Kasumi-1 (cell line): ENCODE measurements around the gene TRIM46.

Source experiments
- DNase-seq, 2 experiments: peaks; one replicate each; lab custom pipeline; 2025; lab: John Stamatoyannopoulos, UW

Gene TRIM46

GRCh38 chr1:155173478-155174323 lies at the start of gene TRIM46:
TRIM46 (plus strand) TSS chr1:155173849; CDS start chr1:155173967, 118 bp downstream.
- DNase-seq, result peak; percentile 48 to 54

DNA sequence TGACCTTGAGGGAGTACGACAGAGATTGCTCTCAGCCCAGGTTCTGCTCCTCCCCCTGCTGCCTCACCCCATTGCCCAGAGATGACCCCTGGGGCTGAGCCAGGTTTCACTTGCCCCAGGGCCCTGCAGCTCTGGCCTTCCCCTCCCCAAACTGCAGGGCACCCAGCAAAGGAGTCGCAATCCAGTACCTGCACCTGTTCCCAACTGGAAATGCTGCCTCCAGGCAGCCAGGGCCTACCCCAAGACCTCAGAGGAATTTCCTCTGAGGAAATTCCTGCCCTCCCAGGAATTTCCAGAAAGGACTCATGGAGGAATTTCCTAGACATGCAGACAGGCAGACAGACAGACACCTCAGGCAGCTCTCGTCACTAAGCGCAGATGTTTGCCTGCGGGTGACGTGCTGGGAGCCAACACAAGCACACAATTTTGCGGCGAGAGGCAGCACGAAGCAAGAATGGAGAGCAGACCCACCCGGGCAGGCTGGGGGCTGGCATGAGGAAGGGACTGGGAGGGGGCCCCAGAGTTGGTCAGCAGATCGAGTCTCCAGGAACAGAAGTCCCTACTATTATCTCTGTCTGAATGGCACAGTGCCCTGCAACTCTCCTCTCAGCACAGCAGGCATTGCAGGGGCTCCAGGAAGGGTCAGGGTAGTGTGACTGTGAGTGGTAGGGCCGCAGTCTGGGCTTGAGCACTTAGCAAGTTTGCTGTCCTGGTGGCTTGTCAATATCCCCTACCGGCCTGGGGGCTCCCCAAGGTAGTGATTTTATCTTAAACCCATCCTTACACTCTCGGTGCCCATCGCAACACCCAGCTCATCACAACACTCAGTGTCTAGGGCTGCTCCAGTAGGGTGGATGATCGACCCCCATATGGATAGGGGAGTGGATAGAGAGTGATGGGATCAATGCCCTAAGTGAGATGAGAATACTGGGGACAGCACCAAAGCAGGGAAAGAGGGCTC lies 48.9 kb upstream of the TRIM46 start:
- DNase-seq, result no peak

DNA sequence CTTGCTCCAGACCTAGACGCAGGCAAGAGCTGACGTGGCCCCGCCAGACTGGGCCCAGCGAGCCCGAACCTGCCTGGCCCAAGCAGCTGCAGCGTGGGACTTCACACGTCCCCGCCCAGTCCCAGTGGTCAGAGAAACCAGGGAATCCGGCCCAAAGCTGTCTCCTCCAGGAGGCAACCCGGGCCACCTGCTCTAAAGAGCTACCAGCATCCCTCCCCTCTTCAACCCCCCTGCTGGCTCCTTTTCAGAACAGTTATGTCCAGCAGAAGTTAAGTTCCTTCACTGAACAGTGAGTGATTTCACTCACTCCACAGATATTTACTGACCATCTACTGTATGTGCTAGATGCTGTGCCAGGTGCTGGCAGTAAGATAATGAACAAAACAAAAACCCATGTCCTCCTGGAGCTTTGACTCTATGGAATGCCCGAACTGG lies 48.1 kb upstream of the TRIM46 start:
- DNase-seq, result no peak

DNA sequence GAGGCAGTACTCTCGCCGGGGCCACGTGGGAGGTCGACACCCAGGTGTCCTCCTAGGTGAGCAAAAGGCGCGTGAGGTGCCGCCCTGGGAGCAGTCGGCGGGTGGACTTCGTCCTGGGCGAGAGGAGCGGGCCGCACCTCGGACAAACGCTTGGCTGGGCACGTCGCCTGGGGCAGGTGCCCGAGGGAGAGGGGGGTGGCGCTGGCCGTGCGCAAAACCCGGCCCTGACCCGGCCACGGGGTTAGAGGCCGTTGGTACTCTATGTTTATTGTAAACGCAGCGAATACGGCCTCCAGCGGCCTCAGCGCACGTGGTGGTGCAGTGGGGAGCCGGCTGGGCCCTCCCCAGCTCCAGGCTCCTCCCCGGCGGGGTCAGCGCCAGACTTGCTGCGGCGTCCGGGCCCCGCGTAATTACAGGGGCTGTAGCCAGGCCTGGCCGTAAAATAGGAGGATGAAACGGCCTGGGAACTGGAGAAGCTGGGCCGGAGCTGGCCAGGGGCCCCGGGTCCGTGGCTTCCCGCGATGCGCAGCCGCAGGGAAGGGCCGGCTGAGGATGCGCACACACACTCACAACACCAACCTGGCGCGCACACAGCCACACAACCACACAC lies 47.6 kb upstream of the TRIM46 start:
- DNase-seq, result no peak

GRCh38 chr1:155126556-155127104 lies 47.0 kb upstream of the TRIM46 start:
- DNase-seq, result peak; percentile 21 to 23

GRCh38 chr1:155127105-155127966 lies 46.3 kb upstream of the TRIM46 start, which contains the start of gene EFNA1:
EFNA1 (plus strand) TSS chr1:155127876; CDS start chr1:155127978, 102 bp downstream.
- peak in 1 of 2 experiments; percentile 14 for DNase-seq

GRCh38 chr1:155127967-155128754 lies 45.5 kb upstream of the TRIM46 start:
- DNase-seq, result no peak

GRCh38 chr1:155128755-155129473 lies 44.7 kb upstream of the TRIM46 start:
- no peak for DNase-seq

- DNase-seq, result no peak
Observed at GRCh38 chr1:155130272-155131006, 43.2 kb upstream of the TRIM46 start.

- DNase-seq, result no peak
Observed at GRCh38 chr1:155131285-155131684, 42.4 kb upstream of the TRIM46 start.

- no peak for DNase-seq
Observed at GRCh38 chr1:155131856-155132255, 41.8 kb upstream of the TRIM46 start.

DNA sequence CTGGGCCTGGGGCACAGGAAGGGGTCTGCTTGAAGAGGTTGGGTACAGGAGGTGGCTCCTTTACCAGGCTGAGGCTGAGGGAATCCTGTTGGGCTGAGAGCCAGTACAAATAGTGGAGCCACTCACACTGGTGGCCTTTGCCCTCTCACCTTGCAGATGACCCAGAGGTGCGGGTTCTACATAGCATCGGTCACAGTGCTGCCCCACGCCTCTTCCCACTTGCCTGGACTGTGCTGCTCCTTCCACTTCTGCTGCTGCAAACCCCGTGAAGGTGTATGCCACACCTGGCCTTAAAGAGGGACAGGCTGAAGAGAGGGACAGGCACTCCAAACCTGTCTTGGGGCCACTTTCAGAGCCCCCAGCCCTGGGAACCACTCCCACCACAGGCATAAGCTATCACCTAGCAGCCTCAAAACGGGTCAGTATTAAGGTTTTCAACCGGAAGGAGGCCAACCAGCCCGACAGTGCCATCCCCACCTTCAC lies 39.8 kb upstream of the TRIM46 start:
- DNase-seq, result no peak

GRCh38 chr1:155134322-155134721 lies 39.3 kb upstream of the TRIM46 start:
- DNase-seq, result no peak

- DNase-seq, result peak; percentile 49 to 65
Observed at GRCh38 chr1:155134880-155135414, 38.7 kb upstream of the TRIM46 start.

GRCh38 chr1:155135415-155136028 lies 38.1 kb upstream of the TRIM46 start, which contains the start of gene SLC50A1:
SLC50A1 (plus strand) TSS chr1:155135852; CDS start chr1:155135912, 60 bp downstream.
- peak; percentile 78 to 84 for DNase-seq

DNA sequence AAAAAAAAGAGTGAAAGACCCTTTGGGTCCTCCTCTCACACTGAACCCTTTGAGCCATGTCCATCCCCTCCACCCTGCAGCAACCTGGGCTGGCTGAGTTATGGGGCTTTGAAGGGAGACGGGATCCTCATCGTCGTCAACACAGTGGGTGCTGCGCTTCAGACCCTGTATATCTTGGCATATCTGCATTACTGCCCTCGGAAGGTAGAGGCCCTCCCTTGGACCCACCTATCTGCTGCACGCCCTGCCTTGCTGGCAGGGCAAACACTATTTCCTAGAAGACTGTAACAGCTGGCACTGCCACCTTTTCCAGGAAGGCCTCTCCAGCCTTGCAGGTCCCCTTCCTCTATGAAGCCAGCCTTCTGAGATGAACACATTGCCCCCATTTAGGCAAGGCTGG lies 36.9 kb upstream of the TRIM46 start:
- no peak for DNase-seq

DNA sequence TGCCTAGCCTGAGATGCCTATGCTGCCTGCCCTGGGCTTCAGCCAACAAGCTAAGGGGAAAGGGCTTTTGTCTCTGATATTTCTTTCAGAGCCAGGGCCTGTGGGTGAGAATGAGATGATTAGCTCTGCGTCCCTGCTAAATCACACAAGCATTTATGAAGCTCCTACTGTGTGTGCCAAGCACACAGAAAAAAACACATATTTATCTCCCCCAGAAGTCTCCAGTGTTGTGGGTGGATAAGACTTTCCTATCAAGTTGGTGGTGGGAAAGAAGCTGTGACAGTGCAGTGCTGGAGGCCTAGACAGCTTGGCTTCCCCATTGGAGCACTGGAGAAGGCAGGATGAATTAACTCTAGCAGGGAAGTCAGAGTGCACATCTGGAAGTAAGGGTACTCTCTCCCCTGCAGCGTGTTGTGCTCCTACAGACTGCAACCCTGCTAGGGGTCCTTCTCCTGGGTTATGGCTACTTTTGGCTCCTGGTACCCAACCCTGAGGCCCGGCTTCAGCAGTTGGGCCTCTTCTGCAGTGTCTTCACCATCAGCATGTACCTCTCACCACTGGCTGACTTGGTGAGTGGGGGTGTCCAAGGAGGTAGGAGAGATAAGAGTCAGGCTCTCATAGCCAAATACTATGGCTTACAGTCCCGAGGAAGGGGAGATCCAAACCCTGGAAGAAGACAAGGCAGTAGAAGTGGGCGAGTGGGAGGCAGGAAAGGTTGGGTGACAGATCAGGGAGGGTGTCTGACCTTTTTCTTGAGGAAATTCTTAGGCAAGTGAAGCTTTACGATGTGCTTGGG lies 36.3 kb upstream of the TRIM46 start:
- no peak for DNase-seq
